H54 (cell line): ENCODE results near the gene PSMC4.
A peak's percentile ranks its signal among the peaks of the same experiment; 100 is the strongest.

Experiments used
- DNase-seq: peaks from one replicate; pipeline ENCODE4 v3.0.0; 2011; ENCODE audit warnings: low spot score, mixed read lengths; ENCODE audit not compliant: insufficient read length
- FAIRE-seq: peaks from 3 replicates; lab custom pipeline; 2011; peaks lifted over from hg19 to GRCh38; lab: Jason Lieb, UNC
- POLR2A ChIP-seq: IDR thresholded peaks from 2 replicates; pipeline ENCODE4 v1.6.1; 2011; ENCODE audit warnings: low read depth, mild to moderate bottlenecking, low read length

The PSMC4 gene

DNA sequence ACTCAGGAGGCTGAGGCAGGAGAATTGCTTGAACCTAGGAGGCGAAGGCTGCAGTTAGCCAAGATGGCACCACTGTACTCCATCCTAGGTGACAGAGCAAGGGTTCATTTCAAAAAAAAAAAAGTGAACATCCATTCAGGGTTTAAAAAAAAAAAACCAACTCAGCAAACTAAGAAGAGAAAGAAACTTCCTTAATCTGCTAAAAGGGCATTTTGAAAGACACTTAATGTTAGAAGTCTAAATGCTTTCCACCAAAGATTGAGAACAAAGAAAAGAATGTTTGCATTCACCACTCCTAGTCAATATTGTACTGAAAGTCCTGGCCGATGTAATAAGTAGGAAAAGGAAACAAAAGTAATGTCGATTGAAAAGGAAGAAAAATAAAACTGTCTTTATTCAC is 7.1 kb upstream of the PSMC4 start:
- peak; percentile 20 for FAIRE-seq
- DNase-seq = no peak
- no peak for TF ChIP-seq POLR2A

DNA sequence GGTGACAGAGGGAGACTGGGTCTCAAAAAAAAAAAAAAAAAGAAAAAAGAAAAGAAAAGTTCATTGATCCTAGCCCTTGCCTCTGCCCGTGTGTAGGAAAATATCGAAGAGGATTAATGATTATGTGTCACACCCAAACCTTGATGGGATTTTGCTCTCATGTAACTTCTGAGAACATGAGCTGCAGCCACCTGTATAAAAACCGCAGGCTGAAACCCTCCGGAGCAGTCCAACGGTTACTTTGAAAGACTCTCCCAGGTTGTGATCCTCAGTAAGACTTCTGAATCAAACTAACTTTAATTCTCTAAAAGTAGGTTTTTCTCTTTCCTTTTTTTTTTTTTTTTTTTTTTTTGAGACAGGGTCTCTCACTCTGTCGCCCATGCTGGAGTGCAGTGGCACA is 4.3 kb upstream of the PSMC4 start:
- TF ChIP-seq POLR2A = no peak
- no peak for FAIRE-seq

GRCh38 chr19:39967561-39967960 is 3.4 kb upstream of the PSMC4 start:
- DNase-seq (no peak), FAIRE-seq (no peak)
- no peak for TF ChIP-seq POLR2A

More for the DNA sequence above, 4.3 kb upstream of the PSMC4 start:
- DNase-seq = no peak

DNA sequence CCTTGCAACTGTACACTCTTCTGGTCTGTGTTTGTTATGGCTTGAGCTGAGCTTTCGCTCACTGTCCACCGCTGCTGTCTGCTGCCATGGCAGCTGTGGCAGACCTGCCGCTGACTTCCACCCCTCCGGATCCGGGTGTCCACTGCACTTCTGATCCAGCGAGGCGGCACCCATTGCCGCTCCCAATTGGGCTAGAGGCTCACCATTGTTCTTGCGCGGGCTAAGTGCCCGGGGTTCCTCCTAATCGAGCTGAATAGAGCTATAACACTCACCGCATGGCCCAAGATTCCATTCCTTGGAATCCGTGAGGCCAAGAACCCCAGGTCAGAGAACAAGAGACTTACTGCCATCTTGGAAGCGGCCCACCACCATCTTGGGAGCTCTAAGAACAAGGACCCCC is 2.2 kb upstream of the PSMC4 start:
- FAIRE-seq (no peak), DNase-seq (no peak)
- TF ChIP-seq POLR2A = no peak

DNA sequence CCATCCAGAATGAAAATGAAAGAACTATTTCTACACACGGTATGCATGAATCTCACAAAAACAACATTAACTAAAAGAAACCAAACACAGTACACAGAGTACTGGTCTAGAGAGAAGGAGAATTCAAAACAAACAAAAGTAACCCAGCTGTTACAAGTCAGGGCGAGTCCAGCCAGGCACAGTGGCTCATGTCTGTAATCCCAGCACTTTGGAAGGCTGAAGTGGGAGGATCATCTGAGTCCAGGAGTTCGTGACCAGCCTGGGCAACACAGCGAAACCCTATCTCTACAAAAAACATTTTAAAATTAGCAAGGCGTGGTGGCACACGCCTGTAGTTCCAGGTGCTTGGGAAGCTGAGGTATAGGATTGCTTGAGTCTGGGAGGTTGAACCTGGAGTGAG is 1.7 kb upstream of the PSMC4 start:
- TF ChIP-seq POLR2A = no peak
- FAIRE-seq (no peak), DNase-seq (no peak)

DNA sequence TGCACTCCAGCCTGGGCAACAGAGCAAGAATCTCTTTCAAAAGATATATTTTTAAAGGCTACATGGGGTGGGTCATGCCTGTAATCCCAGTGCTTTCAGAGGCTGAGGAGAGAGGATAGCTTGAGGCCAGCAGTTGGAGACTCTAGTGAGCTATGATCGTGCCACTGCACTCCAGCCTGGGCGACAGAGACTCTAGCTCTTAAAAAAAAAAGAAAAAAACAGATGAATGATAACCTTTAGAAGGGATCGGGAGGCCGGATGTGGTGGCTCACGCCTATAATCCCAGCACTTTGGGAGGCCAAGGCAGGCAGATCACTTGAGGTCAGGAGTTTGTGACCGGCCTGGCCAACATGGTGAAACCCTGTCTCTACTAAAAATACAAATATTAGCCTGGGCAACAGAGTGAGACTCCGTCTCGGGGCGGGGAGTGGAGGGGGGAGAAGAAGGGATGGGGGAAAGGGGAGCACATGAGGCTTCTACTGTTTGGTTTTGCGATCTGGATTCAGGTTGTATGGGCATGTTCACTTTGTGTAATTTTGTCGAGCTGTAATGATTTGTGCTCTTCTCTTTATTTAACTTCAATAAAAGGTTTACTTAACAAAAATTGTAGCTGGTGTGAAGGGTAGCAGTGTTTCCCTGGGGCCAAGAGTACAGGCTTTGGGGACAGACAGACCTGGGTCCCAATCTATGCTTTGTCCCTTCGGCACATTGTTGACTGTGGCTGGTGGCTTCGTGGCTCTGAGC is 1.1 kb upstream of the PSMC4 start:
- DNase-seq = no peak
- FAIRE-seq = no peak

DNA sequence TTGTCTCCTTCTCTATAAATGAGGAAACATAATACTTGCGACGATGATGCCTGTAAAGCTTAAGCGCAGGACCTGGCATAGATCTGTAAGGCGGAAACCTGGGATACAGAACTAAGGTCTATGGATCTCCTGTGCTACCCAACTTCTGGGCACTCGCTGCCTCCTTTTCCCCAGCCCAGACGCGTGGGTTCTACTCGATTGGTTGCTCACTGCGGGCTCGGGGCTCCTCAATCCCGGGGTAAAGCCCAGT is 615 bp upstream of the PSMC4 start:
- no peak for FAIRE-seq

More for the DNA sequence above, 1.1 kb upstream of the PSMC4 start:
- no peak for TF ChIP-seq POLR2A

DNA sequence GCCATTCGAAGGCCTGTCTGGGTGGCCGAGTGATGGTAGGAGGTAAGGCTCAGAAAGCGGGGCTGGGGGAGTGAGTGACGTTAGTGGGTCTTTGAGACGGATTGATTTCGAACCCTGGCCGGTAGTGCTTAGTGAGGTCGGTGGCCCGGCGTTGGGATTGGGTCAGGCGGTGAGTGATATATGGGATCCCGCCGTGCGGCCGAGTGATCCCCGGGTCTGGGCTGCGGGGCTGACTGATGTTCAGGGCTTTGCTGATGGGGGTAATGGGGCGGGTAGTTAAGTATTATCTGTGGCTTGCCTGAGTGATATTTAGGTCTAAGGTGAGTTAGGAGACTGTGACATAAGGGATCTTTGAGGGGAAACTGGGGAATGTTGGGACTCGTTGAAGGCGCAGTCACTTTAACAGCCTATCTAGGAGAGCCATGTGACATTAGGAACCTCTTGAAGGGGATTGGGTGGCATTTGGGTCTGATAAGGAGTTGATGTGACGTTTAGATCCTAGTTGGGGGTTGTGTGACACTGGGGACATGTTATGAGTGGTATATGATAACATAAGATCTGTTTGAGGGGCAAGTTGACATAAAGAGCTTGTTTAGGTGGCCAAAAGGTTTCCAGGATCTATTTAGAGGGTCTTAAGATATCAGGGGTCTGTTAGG is 543 bp downstream of the PSMC4 start:
- no peak for TF ChIP-seq POLR2A
- FAIRE-seq (no peak), DNase-seq (peak; percentile 30)

More for the DNA sequence above, 615 bp upstream of the PSMC4 start:
- peak; percentile 55 for DNase-seq
- TF ChIP-seq POLR2A = no peak

- DNase-seq (no peak), FAIRE-seq (no peak)
- TF ChIP-seq POLR2A = no peak
These were observed 3.6 kb downstream of the PSMC4 start for GRCh38 chr19:39974377-39975155.

GRCh38 chr19:39982883-39983282 is 11.9 kb downstream of the PSMC4 start:
- TF ChIP-seq POLR2A = no peak
- no peak for FAIRE-seq
- DNase-seq = no peak

DNA sequence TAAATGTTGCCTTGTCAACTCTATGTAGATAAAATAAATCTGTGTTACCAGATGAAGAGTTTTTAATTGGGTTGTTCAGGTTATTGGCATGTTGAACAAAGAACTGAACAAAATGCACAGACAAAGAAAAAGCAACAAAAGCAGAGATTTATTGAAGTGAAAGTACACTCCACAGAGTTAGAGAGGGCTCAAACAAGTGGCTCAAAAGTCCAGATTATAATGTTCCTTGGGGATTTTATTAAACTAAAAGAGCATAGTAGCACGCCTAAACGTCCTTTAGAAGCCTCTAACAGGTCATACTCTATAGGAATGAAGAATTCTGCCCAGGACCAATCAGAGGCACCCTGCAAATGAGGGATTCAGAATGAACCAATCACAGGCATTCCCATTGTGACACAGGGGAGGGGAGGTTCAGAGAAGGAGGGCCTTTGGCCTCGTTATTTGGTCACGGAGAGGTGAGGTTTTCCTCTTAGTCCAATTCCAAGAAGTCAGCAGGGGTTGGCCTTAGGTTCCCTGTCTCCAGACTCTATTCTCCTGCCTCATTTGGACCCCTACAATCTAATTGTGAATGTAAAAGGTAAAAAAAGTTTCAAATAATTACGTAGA is 12.8 kb downstream of the PSMC4 start:
- TF ChIP-seq POLR2A = no peak
- no peak for FAIRE-seq
- DNase-seq = no peak

- DNase-seq (no peak), FAIRE-seq (no peak)
- TF ChIP-seq POLR2A = no peak
These were observed 15.7 kb downstream of the PSMC4 start for GRCh38 chr19:39986643-39987042.

GRCh38 chr19:39987167-39987566 is 16.2 kb downstream of the PSMC4 start:
- no peak for TF ChIP-seq POLR2A
- peak; percentile 58 for FAIRE-seq

GRCh38 chr19:39987596-39987995 is 16.6 kb downstream of the PSMC4 start:
- TF ChIP-seq POLR2A = no peak
- no peak for DNase-seq
- FAIRE-seq = no peak

More at GRCh38 chr19:39987167-39987566, 16.2 kb downstream of the PSMC4 start:
- DNase-seq = no peak
